WTC11 (cell line): ENCODE measurements around the gene TMEM14A. TPM values are rescaled to one million over a fixed set of nuclear protein-coding genes. Genes with fewer than 3 reads are reported as not detected.

Experiments used
- ATAC-seq: fragments of 200-7000 bp; cut with Tn5 transposase; 2 replicates; pipeline ENCODE4 v1.10.0; 2021; ENCODE audit warnings: mild to moderate bottlenecking, moderate library complexity
- CTCF ChIA-PET: fragments of 300-600 bp; sonication (Branson Sonifier 250); formaldehyde crosslinking; loops from one replicate; lab custom pipeline; 2021; ENCODE audit warnings: antibody characterized with exemption; lab: Charles Lee
- POLR2A ChIA-PET: fragments of 350-600 bp; sonication (Branson Sonifier 250); formaldehyde crosslinking; loops from one replicate; lab custom pipeline; 2021; ENCODE audit warnings: antibody characterized with exemption; lab: Charles Lee
- DNase-seq: peaks from one replicate; pipeline ENCODE4 v3.0.0; 2021; ENCODE audit warnings: low spot score
- H3K27ac Mint-ChIP-seq: 2 replicates; pipeline ENCODE4 v1.8.0; 2021; ENCODE audit warnings: mixed read lengths
- H3K27me3 Mint-ChIP-seq: 2 replicates; pipeline ENCODE4 v1.8.0; 2021; ENCODE audit warnings: low read depth, mild to moderate bottlenecking, moderate library complexity, mixed read lengths
- H3K36me3 Mint-ChIP-seq: 2 replicates; pipeline ENCODE4 v1.8.0; 2021; ENCODE audit warnings: mixed read lengths
- H3K4me1 Mint-ChIP-seq: 2 replicates; pipeline ENCODE4 v1.8.0; 2022; ENCODE audit warnings: mixed read lengths
- H3K4me3 Mint-ChIP-seq: 2 replicates; pipeline ENCODE4 v1.8.0; 2021; ENCODE audit warnings: mild to moderate bottlenecking, moderate library complexity, mixed read lengths
- H3K9me3 Mint-ChIP-seq: 2 replicates; pipeline ENCODE4 v1.8.0; 2021; ENCODE audit warnings: mixed read lengths
- FOXJ3 ChIP-seq: sonication (generic); formaldehyde crosslinking; IDR thresholded peaks from 2 replicates; pipeline ENCODE4 v1.9.0; 2021; ENCODE audit warnings: missing genetic modification reagents, mild to moderate bottlenecking, borderline replicate concordance
- FOXP1 ChIP-seq: sonication (generic); formaldehyde crosslinking; IDR thresholded peaks from 2 replicates; pipeline ENCODE4 v1.8.0; 2022; ENCODE audit warnings: missing genetic modification reagents, mild to moderate bottlenecking, moderate library complexity, borderline replicate concordance
- HMGA2 ChIP-seq: fragments of 250-450 bp; sonication (Bioruptor Pico); IDR thresholded peaks from 2 replicates; pipeline ENCODE4 v1.4.0; 2021; ENCODE audit warnings: mild to moderate bottlenecking, moderate library complexity
- IRF2 ChIP-seq: sonication (generic); formaldehyde crosslinking; IDR thresholded peaks from 2 replicates; pipeline ENCODE4 v1.8.0; 2022; ENCODE audit warnings: low read depth, missing genetic modification reagents, borderline replicate concordance
- JUN ChIP-seq: sonication (generic); formaldehyde crosslinking; IDR thresholded peaks from 2 replicates; pipeline ENCODE4 v1.8.0; 2023; ENCODE audit warnings: mild to moderate bottlenecking, missing genetic modification reagents
- MXD4 ChIP-seq: fragments of 250-450 bp; sonication (Bioruptor Pico); IDR thresholded peaks from 2 replicates; pipeline ENCODE4 v1.8.0; 2021; ENCODE audit warnings: mild to moderate bottlenecking, moderate library complexity, borderline replicate concordance
- NFE2L1 ChIP-seq: sonication (generic); formaldehyde crosslinking; IDR thresholded peaks from 2 replicates; pipeline ENCODE4 v1.8.1; 2023; ENCODE audit warnings: missing genetic modification reagents
- NR2C2 ChIP-seq: sonication (generic); formaldehyde crosslinking; IDR thresholded peaks from 2 replicates; pipeline ENCODE4 v1.8.0; 2022; ENCODE audit warnings: mild to moderate bottlenecking, missing genetic modification reagents
- NR3C1 ChIP-seq: sonication (generic); formaldehyde crosslinking; conservative IDR thresholded peaks from 2 replicates; pipeline ENCODE4 v1.8.1; 2023; ENCODE audit warnings: low read depth, mild to moderate bottlenecking, missing genetic modification reagents
- SP1 ChIP-seq: sonication (generic); formaldehyde crosslinking; conservative IDR thresholded peaks from 2 replicates; pipeline ENCODE4 v1.8.1; 2022; ENCODE audit warnings: missing genetic modification reagents
- TEAD4 ChIP-seq: sonication (generic); formaldehyde crosslinking; IDR thresholded peaks from 2 replicates; pipeline ENCODE4 v1.8.0; 2022; ENCODE audit warnings: mild to moderate bottlenecking, missing genetic modification reagents
- ZBTB21 ChIP-seq: sonication (generic); formaldehyde crosslinking; IDR thresholded peaks from 2 replicates; pipeline ENCODE4 v1.8.1; 2023; ENCODE audit warnings: mild to moderate bottlenecking, missing genetic modification reagents, borderline replicate concordance
- ZNF396 ChIP-seq: fragments of 250-450 bp; sonication (Bioruptor Pico); IDR thresholded peaks from 2 replicates; pipeline ENCODE4 v1.8.0; 2021; ENCODE audit warnings: mild to moderate bottlenecking, moderate library complexity, borderline replicate concordance
- total RNA-seq: library from RNA; stranded (reverse); gene quantifications from 3 replicates; pipeline ENCODE4 v1.2.3, GENCODE V29; 2021
- TF ChIP-seq, protein P1 (sequence below): fragments of 250-450 bp; sonication (Bioruptor Pico); IDR thresholded peaks from 2 replicates; pipeline ENCODE4 v2.1.2; 2022; ENCODE audit warnings: mild to moderate bottlenecking, moderate library complexity
- TF ChIP-seq, protein P2 (sequence below): sonication (generic); formaldehyde crosslinking; IDR thresholded peaks from 2 replicates; pipeline ENCODE4 v1.8.0; 2023; ENCODE audit warnings: missing genetic modification reagents
- TF ChIP-seq, protein P3 (sequence below): sonication (generic); formaldehyde crosslinking; IDR thresholded peaks from 2 replicates; pipeline ENCODE4 v1.8.1; 2023; ENCODE audit warnings: mild to moderate bottlenecking, missing genetic modification reagents, moderate library complexity
- TF ChIP-seq, protein P4 (sequence below): sonication (generic); formaldehyde crosslinking; IDR thresholded peaks from 2 replicates; pipeline ENCODE4 v1.8.0; 2022; ENCODE audit warnings: mild to moderate bottlenecking, missing genetic modification reagents
- TF ChIP-seq, protein P5 (sequence below): sonication (generic); formaldehyde crosslinking; IDR thresholded peaks from 2 replicates; pipeline ENCODE4 v1.8.0; 2022; ENCODE audit warnings: mild to moderate bottlenecking, missing genetic modification reagents
- TF ChIP-seq, protein P6 (sequence below): sonication (generic); formaldehyde crosslinking; IDR thresholded peaks from 2 replicates; pipeline ENCODE4 v1.8.0; 2022; ENCODE audit warnings: mild to moderate bottlenecking, missing genetic modification reagents
- TF ChIP-seq, protein P7 (sequence below): sonication (generic); formaldehyde crosslinking; IDR thresholded peaks from 2 replicates; pipeline ENCODE4 v1.8.1; 2022; ENCODE audit warnings: low read depth, mild to moderate bottlenecking, moderate library complexity, missing genetic modification reagents, borderline replicate concordance
- TF ChIP-seq, protein P8 (sequence below): sonication (generic); formaldehyde crosslinking; IDR thresholded peaks from 2 replicates; pipeline ENCODE4 v1.8.1; 2023; ENCODE audit warnings: mild to moderate bottlenecking, missing genetic modification reagents

The TMEM14A gene
- total RNA-seq, 1 experiment from 2014 or later: 8.7 TPM

DNA sequence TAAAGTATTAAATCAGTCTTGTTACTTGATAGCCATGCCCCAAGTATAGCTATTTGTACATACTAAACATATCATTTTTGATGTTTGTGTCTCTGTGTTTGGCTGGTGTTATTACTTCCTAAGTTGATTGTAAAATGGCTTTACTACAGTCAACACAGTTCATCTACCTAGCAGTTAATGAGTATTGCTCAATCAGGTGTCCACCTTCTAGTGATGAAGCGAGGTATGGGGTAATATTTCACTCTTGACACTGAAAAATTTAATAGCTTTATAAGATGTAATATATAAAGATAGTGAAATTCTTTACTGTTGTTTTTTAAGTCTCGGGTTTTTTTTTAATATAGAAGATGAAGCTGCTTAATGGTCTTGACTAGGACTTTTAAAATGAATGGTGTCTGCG lies 18.9 kb downstream of the TMEM14A start (continued):
- TF ChIP-seq FOXJ3 (CRISPR knock-in tag): no peak

DNA sequence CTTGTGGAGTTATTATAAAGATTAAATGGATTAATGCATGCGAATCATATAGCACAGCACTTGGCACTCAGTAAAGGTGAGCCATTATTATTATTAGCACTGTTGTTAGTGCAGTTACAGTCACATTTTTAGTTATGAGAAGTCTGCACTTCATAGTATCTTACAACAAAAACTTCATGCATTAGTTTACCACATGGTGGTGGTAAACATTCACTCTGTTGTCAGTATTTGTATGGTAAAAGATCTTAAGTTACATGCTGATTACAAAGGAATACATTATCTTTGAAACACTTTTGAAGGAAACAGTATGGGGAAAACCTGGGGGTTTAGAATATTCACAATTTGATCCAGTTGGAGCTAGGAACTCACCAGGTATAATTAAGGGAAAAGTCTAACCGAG lies 20.8 kb downstream of the TMEM14A start:
- TF ChIP-seq TEAD4 (CRISPR knock-in tag) (no peak), SP1 (CRISPR knock-in tag) (no peak), FOXP1 (no peak), HMGA2 (no peak), NR2C2 (no peak), ZNF396 (CRISPR knock-in tag) (no peak), NR3C1 (CRISPR knock-in tag) (no peak), ZBTB21 (CRISPR knock-in tag) (no peak), JUN (CRISPR knock-in tag) (no peak)
- Mint-ChIP-seq H3K4me3 (no peak overlapping the region), H3K36me3 (peaks cover 4% of the 10 kb centered on the region), H3K9me3 (peaks cover 8% of the 10 kb centered on the region), H3K27ac (no peak overlapping the region), H3K27me3 (no peaks in the 10 kb centered on the region), H3K4me1 (no peaks in the 10 kb centered on the region)
- ChIA-PET POLR2A (no interaction called here), CTCF (no interaction called here)
- ATAC-seq (no peak), DNase-seq (no peak)

DNA sequence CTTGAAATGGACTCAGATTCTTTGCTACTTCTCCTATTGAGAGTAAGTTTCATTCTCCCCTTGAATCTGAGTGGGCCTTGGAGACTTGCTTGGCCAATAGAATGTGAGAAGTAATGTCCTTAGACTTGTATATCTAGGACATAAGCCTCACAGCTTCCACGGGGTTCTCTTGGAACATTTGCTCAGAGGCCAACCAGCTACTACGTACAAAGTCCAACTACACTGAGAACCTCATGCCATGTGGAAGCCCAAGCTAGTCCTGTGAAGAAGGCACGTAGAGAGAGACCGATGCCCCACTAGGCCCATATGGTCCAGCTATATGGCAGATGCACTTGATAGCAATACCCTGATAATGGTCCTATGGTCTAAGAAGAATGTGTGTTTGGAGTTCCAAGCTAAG lies 22.9 kb downstream of the TMEM14A start:
- Mint-ChIP-seq H3K36me3 (no peaks in the 10 kb centered on the region; the same call in 1 of the 2 replicates), H3K4me1 (peaks cover 6% of the 10 kb centered on the region), H3K27me3 (no peaks in the 10 kb centered on the region), H3K27ac (no peak overlapping the region), H3K4me3 (no peak overlapping the region), H3K9me3 (peaks cover 4% of the 10 kb centered on the region; the same call in 1 of the 2 replicates)
- no peak for ATAC-seq
- TF ChIP-seq, protein P1, sequence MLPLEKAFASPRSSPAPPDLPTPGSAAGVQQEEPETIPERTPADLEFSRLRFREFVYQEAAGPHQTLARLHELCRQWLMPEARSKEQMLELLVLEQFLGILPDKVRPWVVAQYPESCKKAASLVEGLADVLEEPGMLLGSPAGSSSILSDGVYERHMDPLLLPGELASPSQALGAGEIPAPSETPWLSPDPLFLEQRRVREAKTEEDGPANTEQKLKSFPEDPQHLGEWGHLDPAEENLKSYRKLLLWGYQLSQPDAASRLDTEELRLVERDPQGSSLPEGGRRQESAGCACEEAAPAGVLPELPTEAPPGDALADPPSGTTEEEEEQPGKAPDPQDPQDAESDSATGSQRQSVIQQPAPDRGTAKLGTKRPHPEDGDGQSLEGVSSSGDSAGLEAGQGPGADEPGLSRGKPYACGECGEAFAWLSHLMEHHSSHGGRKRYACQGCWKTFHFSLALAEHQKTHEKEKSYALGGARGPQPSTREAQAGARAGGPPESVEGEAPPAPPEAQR (CRISPR knock-in tag): no peak
- TF ChIP-seq, protein P2, sequence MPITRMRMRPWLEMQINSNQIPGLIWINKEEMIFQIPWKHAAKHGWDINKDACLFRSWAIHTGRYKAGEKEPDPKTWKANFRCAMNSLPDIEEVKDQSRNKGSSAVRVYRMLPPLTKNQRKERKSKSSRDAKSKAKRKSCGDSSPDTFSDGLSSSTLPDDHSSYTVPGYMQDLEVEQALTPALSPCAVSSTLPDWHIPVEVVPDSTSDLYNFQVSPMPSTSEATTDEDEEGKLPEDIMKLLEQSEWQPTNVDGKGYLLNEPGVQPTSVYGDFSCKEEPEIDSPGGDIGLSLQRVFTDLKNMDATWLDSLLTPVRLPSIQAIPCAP: no peak
- TF ChIP-seq, protein P3, sequence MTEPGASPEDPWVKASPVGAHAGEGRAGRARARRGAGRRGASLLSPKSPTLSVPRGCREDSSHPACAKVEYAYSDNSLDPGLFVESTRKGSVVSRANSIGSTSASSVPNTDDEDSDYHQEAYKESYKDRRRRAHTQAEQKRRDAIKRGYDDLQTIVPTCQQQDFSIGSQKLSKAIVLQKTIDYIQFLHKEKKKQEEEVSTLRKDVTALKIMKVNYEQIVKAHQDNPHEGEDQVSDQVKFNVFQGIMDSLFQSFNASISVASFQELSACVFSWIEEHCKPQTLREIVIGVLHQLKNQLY: no peak
- TF ChIP-seq, protein P4, sequence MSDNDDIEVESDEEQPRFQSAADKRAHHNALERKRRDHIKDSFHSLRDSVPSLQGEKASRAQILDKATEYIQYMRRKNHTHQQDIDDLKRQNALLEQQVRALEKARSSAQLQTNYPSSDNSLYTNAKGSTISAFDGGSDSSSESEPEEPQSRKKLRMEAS (CRISPR knock-in tag): no peak
- TF ChIP-seq, protein P5, sequence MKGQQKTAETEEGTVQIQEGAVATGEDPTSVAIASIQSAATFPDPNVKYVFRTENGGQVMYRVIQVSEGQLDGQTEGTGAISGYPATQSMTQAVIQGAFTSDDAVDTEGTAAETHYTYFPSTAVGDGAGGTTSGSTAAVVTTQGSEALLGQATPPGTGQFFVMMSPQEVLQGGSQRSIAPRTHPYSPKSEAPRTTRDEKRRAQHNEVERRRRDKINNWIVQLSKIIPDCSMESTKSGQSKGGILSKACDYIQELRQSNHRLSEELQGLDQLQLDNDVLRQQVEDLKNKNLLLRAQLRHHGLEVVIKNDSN: no peak
- no peak for TF ChIP-seq NFE2L1
- no peak for TF ChIP-seq IRF2 (CRISPR knock-in tag)
- TF ChIP-seq, protein P6, sequence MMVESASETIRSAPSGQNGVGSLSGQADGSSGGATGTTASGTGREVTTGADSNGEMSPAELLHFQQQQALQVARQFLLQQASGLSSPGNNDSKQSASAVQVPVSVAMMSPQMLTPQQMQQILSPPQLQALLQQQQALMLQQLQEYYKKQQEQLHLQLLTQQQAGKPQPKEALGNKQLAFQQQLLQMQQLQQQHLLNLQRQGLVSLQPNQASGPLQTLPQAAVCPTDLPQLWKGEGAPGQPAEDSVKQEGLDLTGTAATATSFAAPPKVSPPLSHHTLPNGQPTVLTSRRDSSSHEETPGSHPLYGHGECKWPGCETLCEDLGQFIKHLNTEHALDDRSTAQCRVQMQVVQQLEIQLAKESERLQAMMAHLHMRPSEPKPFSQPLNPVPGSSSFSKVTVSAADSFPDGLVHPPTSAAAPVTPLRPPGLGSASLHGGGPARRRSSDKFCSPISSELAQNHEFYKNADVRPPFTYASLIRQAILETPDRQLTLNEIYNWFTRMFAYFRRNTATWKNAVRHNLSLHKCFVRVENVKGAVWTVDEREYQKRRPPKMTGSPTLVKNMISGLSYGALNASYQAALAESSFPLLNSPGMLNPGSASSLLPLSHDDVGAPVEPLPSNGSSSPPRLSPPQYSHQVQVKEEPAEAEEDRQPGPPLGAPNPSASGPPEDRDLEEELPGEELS: no peak
- TF ChIP-seq MXD4 (CRISPR knock-in tag): no peak
- TF ChIP-seq, protein P7, sequence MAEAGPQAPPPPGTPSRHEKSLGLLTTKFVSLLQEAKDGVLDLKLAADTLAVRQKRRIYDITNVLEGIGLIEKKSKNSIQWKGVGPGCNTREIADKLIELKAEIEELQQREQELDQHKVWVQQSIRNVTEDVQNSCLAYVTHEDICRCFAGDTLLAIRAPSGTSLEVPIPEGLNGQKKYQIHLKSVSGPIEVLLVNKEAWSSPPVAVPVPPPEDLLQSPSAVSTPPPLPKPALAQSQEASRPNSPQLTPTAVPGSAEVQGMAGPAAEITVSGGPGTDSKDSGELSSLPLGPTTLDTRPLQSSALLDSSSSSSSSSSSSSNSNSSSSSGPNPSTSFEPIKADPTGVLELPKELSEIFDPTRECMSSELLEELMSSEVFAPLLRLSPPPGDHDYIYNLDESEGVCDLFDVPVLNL (CRISPR knock-in tag): no peak
- TF ChIP-seq, protein P8, sequence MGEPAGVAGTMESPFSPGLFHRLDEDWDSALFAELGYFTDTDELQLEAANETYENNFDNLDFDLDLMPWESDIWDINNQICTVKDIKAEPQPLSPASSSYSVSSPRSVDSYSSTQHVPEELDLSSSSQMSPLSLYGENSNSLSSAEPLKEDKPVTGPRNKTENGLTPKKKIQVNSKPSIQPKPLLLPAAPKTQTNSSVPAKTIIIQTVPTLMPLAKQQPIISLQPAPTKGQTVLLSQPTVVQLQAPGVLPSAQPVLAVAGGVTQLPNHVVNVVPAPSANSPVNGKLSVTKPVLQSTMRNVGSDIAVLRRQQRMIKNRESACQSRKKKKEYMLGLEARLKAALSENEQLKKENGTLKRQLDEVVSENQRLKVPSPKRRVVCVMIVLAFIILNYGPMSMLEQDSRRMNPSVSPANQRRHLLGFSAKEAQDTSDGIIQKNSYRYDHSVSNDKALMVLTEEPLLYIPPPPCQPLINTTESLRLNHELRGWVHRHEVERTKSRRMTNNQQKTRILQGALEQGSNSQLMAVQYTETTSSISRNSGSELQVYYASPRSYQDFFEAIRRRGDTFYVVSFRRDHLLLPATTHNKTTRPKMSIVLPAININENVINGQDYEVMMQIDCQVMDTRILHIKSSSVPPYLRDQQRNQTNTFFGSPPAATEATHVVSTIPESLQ (CRISPR knock-in tag): no peak
- no peak for TF ChIP-seq FOXJ3 (CRISPR knock-in tag)
- ChIA-PET POLR2A (no interaction called here), CTCF (no interaction called here)
- DNase-seq: no peak
